COLO829 (cell line): ENCODE results near the gene CA10.

ENCODE experiments used
- DNase-seq: peaks from one replicate; pipeline ENCODE4 v3.0.0; 2012; ENCODE audit warnings: low spot score

Gene CA10

DNA sequence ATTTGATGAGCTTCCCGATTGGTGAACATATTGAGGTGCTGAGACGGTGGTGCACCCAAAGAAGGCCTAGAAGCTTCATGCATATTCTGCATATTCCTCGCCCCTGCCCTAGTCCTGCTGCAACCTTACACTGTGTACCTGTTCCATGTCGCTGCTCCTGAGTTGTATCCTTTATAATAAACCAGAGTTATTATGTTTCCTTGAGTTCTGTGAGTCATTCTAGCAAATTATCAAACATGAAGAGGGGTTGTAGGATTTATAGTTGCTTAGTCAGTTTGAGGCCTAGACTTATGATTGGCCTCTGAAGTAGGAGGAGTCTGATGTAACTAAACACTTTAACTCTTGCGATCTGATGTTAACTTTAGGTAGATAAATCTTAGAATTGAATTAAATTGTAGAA lies 436.8 kb downstream of the CA10 start:
- DNase-seq: no peak

DNA sequence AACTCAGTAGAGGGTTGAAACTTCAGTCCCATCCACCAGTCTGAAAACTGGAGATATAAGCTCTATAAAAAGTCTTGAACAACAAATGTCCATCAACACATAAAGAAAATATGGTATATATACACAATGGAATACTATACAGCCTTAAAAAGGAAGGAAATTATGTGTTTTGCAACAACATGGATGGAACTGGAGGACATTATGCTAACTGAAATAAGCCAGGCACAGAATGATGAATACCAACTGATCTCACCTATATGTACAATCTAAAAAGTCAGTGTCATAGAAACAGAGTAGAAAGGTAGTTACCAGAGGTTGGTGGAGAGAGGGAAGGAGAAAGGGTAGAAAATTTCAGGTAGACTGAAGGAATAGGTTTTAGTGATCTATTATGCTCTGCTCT lies 438.1 kb downstream of the CA10 start:
- no peak for DNase-seq

DNA sequence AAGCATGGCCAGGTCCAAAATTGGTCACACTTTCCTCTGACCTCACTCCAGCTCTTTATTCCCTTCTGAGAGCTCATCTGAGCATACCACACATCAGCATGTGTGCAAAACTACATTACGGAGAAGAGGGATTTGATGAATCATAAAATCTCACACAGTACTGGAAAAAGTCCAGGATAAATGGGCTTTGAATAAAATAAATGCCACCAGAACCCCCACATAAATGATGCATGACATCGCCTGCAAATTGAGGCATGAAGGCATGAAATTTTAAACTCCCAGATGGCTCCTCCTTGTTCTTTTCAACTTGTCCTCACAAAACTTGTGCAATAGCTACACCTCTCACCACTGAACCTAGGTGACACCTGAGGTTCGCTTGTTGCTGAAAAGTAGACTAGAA lies 439.5 kb downstream of the CA10 start:
- no peak for DNase-seq

DNA sequence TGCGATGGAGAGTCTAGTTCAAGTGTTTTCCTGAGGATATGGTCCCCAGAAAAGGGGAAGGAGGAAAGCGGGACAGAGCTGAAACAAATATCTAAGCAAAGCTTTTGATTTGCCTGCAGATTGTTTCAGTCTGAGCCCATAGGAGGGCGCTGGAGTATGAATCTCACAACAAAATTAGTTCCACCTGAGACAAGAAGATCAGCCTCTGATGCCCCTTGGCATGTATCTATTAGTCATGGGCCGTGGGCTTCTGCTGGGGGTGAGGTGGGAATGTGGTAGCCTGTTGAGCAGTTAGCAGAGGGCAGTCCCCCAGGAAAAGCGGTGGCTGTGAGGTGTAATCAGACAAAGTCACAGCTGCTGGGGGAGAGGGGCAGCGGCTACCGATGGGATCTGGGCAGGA lies 446.9 kb downstream of the CA10 start:
- no peak for DNase-seq

DNA sequence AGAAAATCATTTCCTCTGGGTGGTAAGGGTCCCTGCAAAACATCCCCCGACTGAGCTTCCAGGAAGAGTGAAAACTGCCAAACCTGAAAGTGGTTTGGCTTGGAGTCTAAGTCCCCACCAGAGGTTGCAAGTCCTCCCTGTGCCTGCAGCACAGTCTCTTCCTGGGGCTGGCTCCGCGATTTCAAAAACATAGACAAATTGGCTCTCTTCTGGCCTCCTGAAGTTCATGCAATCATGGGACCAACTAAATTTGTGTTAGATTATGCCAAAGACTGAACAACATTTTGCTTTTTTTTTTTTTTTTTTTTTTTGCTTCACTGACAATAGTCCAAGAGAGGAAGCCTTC lies 447.9 kb downstream of the CA10 start:
- DNase-seq: no peak

DNA sequence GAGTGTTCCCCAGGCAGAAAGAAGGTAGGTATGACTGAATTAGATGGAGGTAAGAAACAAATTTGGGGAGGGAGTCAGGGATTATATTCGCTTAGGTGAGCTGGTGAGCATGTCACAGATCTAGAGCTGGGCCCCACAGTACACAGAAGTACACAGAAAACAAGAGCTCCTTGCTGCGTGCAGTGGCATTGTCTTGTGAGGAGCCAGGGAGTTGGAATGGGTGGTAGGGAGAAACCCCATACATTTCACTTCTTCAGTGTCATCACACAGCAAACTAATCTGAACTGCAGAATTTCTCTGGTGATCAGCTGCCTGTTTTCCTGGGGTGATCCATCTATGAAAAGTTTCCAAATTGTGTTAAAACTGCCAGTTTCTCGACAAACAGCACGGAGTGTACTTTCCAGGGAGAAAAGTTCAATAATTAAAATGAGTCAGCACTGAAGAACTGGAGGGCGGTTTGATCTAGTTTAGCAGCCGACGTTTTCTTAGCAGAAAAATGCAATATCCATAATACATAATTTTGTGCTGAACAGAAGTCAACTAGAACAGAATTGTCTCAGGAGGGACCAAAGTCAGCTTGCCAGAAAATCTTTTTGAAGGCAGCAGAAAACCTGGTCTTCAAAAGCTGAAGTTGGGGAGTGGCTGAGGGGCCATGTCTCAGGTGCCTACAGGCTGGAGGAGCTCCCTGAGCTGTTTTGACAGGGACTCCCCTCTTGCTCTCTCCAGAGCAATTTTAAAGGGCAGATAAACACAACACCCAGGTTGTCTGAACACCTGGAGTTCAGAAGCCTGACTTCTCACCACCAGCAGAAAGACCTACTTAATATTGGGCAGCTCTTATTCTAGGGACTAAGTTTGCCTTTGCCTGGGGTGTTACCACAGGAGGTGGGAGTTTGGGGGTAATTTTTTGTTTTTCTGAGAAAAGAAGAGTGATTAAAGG lies 448.6 kb downstream of the CA10 start:
- no peak for DNase-seq

DNA sequence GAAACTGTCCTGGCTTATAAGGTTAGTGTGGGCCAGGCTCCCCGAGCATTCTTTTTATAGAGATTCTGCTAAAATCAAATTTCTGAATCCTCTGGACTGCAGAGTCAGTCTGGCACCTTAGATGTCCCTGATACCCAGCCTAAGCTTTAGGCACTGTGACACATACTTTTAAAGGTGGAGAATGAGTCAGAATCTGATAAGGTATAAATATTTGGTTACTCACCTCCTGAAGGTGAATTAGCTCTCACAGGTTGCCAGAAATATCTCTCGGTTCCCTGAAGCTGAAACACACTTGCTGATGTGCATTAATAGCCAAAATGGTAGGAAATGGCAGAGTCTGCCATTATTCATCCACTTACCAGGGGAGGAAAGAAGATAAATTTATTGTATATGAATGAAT lies 451.3 kb downstream of the CA10 start:
- no peak for DNase-seq

DNA sequence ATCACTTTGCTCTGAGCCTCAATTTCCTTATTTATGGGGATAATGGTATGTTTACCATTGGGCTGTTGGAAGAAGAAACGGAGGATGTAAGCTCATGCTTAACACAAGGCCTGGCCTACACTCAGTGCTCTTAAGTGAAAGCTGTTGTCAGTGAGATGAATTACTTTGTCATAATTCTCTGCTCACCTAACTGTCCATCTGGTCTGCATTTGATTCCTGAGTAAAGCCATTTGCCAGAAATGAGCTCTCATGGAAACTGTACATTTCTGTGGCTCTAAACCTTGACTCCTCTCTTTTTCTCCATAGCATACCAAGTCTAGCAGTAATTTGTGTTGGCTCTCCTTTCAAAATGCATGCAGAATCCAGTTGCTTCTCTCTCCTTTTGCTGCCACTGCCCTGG lies 452.4 kb downstream of the CA10 start:
- DNase-seq: no peak

DNA sequence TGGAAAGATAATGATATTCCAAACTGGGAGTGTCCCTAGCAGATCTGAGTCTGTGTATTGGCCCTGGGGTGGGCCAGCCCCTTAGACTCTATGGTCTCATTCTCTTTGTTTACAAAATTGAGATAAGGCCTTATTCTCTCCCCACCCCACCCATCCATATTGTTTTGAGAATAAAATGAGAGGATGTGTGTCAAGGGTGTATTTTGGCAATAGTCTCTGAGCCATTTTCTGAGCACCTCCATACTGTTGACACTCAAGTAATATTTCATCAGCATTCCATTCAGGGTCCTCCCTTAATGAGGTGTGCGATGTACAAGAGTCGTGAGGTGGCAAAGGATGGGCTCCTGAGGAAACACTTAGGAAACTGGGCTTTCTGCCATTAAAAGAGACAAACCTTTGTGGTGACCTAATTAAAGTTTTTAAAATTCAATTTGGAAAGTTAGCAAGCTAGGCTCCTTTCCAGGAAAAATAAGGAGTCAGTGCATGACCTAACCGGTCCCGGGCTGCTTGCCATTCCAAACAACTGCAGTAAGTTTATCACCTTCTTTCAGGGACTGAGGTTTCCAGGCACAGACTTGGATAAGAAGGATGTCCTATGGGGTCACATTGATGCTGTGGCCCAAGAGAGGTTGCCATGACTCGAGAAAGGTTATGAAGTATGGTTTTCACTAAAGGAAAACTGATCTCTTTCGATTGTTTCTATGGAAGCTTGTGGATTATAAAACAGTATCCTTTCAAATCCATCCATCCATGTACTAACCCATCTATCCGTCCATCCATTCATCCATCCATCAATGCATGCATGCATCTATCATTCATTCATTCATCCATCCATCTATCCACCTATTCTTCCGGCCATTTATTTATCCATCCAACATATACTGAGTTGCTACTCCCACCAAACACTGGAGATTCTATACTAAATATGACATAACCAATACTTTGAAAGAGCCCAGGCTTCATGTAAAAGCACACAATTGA lies 454.9 kb downstream of the CA10 start:
- no peak for DNase-seq

DNA sequence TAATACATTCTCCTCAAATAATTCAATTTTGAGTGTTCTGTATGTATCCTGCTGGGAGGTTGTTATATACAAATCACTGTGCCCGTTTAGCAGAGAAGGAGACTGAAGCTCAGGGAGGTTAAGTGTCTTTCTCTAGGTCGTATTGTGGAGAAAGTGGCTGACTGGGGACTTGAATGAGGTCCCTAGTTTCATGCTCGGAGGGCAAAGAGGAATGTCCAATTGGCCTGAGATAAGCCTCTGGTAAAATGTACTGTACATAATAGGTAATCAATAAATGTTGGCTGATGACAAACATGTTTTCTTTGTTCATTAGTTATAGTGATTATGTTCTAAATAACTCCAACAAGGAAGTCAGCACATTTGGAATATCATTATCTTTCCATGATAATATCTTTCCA lies 455.6 kb downstream of the CA10 start:
- no peak for DNase-seq

DNA sequence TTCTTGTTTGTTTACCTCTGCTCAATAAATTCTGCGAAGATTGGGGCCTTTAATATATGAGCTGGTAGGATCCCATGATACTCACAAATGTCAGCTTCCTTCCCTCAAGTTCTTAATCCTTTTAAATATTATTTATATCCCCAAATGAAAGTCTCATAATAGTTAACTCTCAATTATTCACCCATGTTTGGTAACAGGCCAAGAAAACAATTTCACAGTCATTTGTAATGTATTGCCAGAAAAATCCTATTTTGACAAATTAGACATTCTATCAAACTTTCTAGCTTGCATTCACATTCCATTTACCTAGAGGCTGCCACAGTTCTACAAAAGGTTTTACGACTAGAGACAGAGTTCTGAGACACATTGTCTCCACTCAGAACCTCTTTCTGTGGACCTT lies 457.0 kb downstream of the CA10 start:
- no peak for DNase-seq

DNA sequence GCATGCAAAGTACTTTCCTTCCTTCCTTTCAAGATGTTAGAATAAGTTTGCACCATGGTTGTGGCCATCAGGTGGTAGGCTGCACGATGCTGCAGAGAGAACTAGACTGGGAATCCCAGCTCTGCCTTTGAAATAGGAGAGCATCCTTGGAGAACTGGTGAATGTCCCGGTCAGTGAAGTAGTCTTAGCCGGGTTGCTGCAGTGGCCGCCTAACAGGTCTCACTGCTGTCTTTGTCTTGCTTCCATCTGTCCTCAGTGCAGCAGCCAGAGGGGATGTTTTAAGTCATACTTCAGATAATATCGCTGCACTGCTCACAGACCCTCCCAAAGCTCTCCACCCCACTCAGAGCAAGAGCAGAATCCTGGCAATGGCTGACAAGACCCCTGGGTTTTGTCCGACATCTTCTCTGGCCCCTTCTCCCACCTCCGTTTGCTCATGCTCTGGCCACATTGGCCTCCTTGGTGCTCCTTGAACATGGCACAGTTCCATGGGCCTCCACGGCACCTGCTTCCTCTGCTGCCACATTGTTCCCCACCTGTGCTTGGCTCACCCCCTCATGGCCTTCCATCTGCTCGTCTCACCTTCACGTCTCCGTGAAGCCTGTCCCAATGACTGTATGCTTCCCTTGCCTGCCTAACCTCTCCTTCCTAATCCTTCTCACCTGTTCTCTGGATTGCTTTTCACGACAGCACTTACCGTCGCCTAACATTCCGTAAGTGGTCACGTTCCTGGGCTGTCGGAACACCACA lies 458.3 kb downstream of the CA10 start:
- DNase-seq: no peak

DNA sequence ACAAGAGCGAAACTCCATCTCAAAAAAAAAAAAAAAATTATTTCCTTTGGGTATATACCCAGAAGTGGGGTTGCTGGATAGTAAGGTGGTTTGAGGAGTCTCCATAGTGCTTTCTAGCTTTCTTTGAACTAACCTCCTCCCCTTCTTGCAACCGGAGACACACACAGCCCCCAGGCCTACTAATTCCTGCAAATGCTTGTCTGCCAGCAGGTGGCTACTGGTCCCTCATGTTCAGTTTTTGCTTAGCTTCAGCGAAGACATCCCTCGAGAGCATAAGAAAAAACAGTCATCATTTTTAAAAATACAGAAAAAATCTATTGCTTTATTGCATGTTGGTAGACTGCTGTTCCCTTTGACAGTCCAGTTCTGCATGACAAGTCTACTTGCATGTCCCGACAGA lies 459.2 kb downstream of the CA10 start:
- no peak for DNase-seq

DNA sequence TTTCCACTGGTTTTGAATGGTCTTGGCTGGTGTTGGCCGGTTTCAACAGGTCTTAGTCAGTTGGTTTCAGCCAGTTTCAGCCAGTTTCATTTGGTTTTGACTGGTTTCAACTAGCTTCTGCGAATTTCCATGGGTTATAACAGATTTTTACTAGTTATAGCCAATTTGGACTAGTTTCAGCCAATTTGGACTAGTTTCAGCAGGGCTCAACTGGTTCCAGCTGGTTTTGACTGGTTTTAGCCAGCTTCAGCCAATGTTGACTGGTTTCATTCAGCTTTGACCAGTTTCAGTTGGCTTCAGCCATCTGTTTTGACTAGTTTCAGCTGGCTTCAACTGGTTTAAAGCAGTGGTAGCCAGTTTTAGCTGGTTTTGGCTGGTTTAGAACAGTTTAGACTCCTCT lies 465.6 kb downstream of the CA10 start:
- no peak for DNase-seq

DNA sequence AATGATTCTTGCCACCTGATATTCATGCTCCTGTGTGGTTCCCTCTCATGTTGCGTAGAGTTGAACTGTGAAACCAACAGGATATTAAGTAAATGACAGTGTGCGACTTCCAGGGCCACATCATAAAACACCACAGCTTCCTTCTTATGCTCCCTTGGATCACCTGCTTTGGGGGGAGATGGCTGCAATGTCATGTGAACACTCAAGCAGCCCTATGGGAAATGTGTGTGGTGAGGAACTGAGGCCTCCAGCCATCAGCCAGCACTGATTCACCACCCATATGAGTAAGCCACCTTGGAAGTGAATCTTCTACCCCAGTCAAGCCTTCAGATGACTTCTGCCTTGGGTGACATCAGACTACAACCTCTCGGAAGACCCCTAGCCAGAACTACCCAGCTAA lies 470.6 kb downstream of the CA10 start:
- DNase-seq: no peak

DNA sequence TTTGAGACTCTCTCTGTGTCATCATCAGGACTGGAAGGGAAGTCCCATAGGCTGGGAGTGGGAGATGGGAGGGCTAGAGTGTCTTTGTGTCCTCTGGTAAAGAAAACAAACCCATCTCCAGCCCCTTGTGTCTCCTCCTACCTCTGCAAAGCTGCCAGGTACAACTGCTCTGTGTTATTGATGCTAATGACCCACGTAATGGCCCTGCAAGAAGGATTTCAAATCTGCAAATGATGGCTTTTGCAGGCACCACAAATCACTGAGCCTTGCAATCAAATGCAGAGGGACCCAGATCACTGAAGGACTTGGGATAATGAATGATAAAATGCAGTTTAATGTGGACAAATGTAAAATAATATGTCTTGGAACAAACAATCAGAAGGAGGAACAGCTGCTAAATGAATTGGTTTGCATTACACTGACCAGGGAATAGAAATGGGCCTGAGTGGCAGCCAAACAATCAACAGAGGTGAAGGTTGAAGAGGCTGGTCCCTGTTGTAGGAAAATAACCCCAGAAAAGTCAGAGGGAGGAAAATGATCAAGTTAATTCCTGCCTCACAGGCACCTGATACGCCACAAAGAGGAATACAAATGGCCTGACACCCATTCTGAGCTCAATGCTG lies 473.1 kb downstream of the CA10 start:
- no peak for DNase-seq

DNA sequence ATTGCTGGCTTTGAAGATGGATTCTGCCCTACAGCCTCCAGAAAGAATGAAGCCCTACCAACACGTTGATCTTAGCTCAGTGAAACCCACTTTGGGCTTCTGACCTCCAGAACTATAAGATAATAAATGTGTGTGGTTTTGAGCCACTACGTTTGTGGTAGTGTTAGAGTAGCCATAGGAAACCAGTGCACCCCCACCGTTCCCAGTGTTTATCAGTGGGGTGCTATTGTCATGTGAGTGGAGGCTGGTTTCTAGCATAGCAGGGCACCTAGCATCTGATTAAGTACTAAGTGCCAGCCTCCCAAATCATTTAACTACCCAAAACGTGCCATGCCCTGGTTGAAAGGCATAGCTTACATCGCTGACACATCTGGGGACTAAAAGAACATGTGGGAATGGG lies 474.3 kb downstream of the CA10 start:
- DNase-seq: no peak

DNA sequence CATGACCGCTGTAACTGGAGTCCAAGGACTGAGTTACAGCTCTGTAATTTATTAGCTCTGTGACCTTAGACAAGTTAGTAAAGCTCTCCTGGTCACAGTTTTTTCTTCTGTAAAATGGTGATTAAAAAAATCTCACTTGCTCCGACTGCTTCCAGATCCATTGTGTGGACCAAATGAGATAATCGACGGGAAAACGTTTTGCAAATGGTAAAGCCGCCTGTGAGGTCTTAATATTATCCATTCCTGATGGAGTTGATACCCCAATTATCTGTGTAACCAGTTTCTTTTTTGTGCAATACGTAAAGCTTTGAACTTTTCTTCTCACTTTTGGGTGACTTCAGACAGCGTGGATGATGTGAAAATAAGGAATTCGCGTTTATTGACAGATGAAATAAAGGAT lies 475.2 kb downstream of the CA10 start:
- no peak for DNase-seq

DNA sequence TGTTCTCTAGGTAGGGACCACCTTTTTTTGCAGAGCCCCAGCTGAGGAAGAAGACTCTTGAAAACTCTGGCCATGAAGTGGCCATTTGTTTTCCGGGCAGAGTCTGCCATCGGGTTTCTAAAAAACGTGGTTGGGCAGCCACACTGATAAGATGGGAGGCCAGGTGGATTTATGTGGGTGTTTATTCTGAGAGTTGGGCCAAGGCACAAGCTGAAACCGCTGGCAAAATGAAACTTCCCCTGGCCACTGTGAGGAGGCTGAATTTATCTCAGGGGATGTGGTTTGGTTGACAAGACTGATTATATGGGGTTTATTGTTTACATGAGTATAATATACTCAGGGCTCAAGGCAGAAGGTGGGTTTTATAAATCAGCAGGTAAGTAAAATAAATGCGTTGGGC lies 476.4 kb downstream of the CA10 start:
- no peak for DNase-seq

DNA sequence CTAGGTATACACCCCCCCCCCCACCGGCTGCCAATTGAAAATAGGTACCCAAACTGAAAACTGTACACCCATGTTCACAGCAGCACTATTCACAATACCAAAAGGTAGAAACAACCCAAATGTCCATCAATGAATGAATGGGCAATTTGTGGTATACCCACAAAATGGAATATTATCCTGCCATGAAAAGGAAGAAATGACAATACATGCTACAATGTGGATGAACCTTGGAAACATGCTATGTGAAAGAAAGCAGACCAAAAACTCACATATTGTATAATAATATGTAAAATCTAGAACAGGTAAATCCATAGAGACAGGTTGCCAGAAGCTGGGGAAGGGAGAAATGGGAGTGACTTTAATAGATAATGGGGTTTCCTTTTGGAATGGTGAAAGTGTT lies 480.6 kb downstream of the CA10 start:
- no peak for DNase-seq

DNA sequence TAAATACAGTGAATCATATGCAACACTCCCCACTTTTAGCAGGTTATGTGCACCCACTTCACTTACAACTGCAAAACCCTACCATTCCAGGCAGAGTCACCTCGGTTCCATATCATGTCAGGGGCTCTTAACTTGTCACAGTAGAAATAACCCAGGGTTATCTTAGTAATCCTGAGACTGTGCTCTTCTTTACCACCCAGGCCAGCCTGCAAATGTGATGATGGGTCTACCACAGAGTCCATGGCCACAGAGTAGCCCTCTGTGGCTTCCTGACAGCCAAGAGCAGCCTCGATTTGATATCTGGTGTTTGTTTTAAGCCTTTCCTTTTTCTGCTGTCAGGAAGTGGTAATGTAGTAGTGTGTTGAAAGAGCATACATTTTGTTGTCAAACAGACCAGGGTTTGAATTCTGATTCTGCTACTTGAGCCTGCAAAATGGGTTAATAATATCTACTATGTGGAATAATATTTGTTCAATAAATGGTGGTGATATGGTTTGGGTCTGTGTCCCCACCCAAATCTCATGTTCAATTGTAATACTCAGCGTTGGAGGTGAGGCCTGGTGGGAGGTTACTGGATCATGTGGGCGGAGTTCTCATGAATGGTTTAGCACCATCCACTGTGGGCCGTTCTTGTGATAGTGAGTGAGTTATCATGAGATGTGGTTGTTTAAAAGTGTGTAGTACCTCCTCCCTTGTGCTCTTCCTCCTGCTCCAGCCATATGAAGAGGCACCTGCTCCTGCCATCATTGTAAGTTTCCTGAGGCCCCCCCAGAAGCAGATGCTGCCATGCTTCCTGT lies 481.6 kb downstream of the CA10 start:
- DNase-seq: no peak
